ENCODE measurements around the gene CD93.
A peak's percentile ranks its signal among the peaks of the same experiment; 100 is the strongest.

Gene CD93

DNA sequence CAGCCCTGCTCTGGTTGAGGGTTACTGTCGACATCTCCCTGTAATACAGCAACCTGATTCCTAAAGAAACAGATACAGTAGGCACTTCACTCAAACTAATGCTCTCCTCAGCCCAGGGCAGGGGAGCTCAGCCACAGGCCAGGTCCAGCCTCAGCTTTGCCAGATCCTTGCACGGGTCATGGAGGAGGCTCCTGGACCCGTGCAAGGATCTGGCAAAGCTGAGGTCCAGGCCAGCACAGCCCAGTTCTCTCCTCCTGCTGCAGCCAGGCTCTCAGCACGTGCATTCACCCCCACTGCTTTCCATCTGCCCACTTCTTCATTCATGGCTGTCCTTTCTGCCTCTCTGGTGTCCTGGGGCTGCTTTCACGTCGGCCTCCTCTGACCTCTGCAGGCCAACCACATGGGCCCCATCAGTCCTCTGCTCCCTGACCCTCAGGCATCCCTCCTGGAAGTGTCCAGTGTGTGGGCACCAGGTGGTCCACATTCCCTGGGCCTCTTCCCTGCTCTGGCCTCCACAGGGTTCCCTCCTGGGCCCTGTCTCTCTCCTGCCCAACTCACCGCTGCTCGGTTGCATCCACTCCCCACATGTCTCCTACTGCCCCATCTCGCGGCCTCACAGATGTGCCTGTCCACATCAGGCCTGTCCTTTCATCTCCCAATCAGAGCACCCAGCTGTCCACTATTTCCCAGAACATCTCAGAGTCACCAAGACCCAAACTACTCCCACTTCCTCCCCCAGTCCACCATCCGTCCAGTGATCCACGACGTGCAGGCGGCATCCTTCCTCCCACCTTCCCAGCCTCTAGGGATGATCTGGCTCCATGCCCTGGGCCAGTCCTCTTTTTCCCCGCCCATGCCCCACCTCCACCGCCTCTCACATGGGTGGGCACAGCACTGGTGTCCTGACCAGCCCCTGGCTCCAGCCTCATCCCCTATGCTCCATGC, 11.8 kb upstream of the CD93 start:
- peak in 2 of 3 donors; percentile 43 to 44 for DNase-seq

DNA sequence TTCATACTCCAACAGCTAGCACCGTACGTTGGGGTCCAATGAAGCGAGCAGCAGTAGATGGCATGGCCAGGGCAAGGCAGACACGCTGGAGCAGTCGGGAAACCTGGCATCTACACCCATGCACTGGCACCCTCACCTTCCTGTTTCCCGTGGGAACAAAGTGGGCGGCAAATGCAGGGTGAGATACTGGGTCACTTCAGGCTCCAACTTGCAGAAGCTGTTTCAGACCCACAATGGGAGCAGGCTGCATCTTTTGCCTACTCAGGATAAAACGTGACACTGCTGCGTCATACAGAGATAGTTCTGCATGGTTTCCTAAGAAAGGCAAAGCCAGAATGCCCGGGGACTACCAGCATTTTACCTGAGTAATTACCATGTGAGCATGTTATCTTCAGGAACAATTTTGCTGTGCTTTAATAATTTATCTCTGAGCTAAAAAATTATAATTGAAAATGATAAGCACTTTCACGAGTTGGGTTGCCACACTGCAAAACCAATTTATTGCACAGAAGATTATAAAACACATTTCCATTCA, 10.9 kb upstream of the CD93 start:
- peak in 1 of 3 donors; percentile 51 for DNase-seq

DNA sequence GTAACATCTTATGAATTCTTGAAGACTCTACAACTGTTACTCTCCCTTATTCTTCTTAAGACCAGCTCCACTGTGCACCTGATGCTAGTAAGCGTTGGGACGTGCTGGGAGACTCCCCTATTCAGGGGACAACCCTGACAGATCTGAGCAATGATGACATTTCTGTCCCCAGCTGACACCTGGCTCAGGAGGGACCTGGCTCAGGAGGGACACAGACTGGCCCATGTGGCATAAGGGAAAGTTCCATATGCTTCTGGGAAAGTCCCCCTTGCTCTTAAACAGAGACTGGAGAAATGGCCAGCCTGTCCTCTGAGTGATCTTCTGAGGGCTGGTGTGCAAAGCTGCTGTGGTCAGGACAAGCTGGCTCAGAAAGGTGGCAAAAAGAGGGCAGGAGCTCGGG, 10.0 kb upstream of the CD93 start:
- peak; percentile 52 to 75 (median 69) for DNase-seq

DNA sequence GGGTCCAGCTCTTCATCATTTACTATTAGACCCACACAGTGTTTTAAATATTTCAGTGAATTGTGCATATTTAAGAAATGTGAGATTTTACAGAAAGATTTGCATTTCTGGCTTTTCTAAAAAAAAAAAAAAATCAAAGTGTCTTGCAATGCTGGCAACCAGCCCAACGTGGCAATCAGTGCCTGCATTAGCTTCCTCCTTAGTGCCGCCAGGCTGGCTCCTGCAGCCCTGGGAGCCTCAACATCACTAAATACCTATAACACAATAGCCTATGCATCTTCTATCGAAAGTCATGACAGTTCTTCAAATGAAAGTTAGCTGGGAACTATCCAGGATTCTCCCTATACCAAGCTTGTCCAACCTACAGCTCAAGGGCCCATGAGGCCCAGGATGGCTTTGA, 9.4 kb upstream of the CD93 start:
- DNase-seq = peak in 1 of 3 donors; percentile 50

DNA sequence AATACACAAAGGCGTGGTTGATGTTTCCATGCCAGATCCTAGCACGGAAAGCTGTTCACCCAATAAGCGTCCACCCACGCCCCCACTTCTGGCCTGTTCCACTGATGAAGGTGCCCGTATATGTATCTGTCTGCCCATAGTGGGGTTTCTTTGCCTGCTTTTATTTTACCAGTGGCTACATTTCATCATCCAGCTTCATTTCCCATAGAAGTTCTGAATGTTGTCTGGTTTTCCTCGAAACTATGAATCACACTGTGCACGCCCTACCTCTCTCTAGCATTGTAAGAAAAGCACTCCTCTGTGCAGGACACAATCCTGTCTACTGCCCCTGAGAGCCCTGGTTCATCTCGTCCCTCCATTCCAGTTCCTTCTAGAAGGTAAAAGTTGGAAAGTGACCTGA, 8.8 kb upstream of the CD93 start:
- peak; percentile 44 to 78 (median 61) for DNase-seq

DNA sequence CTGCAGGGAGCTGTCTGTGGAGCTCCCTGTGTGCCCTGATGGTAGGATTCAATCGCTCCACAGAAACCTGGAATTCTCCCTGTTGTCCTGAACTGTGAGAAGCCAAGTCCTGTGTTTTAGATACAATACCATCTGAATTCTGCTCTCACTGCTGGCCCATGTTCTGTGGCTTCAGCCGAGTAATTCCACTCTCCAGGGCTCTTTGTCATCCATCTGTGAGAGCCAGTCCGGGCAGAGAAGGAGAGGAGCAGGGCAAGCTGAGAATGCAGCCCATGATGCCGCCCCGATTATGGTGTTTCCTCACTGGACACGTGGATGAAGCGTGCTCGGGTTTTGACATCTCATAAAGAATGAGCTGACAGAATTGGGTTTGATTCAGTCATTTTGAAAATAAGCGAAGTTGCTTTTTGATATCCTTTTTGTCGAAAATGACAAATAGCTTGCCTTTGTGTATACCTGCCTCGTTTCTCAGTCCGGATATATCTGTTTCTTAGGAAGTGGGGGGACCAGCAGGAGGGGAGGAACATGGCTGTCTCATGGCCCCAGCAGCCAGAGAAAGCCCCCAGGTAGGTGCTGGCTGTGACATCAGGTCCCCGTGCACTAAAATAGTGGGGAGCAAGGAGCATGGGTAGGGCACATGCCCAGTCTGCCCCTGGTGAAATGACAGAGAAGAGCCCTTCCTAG, 8.2 kb upstream of the CD93 start:
- no peak for DNase-seq

DNA sequence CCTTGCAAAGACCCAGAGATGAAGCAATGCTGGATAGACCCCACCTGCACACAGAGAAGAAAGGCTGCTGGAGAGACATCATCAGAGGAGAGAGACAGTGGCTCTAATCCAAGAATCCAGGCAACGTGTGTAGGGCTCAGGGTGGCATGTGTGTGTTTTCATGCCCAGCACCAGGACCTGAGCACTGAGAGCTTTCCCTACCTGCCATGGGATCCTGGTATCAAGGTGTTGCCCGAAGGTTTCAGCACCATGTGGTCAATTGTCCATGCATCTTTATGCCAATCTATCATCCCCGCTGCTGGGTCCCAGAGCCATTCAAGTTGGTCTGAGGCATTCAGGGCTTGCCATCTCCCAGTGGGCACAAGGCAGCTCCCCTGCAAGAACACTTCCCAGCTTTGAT, 7.5 kb upstream of the CD93 start:
- no peak for DNase-seq

DNA sequence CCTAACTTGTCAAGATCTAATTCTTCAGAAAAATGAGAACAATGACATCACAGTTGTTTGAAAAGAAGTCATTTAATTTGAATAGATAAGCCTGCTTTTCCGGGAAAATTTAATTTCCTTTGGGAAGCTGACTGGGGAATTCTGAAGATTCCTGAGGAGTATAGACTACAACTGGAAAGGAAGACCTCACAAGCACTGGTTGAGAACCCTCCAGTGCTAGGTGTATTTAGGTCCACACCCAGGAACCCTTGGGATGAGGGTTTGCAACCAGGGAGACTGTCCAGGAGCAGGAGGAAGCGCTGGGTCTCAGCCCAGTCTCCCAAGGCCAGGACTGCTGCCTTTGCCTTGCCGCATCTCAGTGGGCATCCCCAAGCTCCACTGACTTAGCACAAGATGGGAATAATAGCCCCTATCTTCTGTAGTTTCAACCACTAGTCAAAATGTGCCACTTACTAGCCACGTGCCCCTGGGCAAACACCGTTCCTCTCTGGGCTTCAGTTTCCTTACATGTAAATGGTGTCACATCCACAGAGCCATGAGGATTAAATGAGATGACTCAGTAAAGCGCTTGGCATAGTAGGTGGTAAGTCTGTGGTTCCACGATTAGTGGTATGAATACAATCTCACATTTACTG, 6.9 kb upstream of the CD93 start:
- DNase-seq = peak in 1 of 3 donors; percentile 51

DNA sequence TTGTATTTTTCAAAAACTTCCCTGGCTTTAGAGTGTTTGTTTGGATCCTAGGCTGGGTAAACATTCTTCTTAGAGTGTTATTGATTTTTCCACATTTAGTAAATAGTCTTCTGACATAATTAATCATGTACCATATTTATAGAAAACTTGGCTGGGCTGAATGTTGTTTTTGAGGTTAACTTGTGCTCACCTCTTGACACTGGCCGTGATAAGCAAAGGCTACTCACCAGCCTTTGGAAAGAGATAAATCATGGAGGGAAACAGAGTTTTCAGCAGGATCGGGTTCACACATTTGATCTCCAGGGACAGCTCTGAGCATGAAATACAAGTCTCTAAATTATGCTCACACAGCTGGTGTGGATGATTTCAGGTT, 6.2 kb upstream of the CD93 start:
- DNase-seq = no peak

DNA sequence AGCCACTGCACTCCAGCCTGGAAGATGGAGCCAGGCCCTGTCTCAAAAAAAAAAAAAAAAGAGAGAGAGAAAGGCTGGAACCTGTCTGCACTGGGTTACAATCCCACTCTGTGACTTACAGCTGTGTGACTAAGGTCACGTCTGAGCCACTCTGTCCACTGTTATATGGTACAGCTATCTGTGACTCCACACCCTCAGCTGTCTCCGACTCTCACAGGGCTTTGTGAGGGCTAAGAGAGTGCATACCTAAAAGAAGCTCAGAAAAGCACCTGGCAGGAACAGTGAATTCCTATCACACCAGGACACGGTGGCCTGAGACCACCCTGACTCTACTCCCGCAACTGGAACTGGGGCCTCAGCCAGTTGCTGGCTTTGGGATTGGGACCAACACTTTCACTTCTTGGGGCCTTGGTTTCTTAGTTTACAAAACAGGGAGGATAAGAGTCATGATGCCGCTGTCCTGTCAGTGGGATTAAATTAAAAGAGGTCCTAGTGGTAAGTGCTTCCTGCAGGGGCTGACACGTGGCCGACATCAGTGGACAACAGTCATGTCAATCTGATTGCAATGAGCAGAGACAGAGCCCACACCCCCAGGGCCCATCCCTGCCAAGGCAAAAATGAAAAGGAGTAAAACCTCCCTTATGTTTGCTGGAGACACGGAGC, 5.7 kb upstream of the CD93 start:
- no peak for DNase-seq

DNA sequence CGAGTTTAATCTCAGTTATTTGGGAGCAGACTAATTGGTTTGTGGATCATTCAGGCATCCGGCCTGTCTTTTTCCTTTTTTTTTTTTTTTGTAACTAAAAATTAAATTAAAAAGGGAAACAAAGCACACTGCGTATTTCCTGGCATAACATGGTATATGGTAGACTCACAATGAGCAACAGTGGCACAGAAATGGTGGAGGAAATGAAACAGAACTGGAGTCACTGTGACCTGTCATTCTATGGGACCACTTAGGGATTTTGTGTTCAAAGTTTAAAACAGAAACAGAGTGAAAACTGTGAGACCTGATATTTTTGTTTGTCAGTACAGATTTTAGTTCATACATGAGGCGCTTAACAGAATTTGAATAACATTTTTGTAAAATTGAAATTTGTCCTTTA, 4.8 kb upstream of the CD93 start:
- peak in 2 of 3 donors; percentile 52 to 78 for DNase-seq

DNA sequence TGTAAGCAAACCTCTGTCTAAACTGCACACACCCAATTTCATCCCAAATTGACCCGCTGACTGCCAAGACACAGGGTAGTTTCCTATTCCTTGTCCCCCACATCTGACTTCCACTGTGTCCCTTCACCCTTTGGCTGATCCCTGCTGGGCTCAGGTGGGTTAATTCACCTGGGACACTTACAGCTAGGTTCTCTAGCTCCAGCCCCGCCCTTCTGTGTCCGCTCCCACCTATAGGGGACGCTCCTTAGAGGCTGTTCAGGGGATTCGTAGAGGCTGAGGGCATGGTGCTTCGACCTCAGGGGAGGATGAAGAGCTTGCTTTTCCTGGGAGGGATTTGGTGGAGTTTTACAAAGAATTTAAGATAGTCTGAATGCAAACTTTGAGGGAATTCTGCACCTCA, 4.0 kb upstream of the CD93 start:
- DNase-seq = no peak

DNA sequence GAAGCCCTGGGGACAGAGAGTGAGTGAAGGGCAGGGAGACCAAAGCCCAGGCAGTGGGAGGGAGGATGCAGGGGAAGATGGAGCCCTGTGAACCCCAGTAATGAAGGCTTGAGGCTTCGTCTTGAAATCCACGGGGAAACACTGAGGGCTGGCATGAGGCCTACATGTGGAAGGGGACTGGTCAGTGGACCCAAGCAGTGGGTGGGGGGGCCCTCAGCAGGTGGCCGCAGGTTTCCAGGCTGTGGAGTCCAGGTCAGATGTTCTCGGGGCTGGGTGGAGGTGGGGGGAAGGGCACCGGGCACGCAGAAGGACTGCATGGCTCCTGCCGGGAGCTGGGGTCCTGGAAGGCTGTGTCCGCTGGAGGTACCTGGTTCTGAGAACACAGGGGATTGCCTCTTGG, 2.7 kb upstream of the CD93 start:
- no peak for DNase-seq

DNA sequence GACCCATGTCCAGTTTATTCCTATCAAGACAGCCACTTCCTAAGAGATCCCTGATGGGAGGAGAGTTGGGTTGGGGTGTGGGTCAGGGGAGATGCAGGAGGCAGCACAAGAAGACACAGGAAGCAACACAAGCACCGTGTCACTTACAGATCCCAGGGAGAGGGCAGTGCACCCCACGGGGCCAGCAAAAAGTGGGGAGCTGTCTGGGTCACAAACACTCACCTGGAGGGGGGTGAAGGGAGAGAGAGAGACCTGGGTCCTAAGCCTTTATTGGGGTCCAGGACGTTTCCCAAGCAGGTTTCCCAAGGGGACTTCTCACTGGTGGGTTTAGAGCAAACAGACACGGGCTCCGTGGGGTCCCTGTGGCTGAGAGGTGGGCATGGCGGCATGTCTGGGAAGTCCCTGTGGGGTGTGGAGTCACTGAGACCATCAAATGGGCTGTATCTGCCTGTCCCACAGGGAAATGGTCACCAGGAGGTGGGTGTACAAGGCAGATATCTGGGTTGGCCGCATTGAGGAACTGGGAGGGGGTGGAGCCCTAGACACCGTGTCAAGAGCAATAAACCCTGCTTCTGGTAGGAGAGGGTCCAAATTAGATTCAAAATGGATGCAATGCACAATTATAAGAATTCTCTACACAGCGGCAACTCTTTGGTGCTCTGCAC, 1.6 kb upstream of the CD93 start:
- peak; percentile 77 to 82 (median 78) for DNase-seq

DNA sequence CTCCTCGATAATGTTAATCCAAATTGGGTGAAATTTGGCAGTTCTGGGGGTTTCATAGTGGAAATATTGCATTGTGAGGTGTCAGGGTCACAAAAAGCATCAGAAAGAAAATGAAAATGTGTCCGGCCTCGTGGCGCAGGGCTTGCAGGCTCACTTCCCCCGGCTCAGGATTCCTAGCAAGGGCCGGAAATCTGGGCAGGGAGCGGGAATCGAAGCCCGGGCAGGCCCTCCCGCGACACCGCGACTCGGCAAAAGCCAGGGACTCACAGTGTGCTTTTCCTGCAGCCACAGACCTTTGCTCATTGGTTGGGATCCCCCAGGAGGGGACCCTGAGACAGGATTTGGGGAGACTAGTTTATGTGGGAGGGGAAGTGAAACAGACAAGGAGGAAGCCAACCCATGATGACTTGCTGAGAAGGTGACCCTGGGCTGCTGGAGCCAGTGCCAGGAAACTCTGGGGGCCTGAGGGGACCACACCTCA, 847 bp upstream of the CD93 start:
- peak; percentile 62 to 89 (median 80) for DNase-seq

DNA sequence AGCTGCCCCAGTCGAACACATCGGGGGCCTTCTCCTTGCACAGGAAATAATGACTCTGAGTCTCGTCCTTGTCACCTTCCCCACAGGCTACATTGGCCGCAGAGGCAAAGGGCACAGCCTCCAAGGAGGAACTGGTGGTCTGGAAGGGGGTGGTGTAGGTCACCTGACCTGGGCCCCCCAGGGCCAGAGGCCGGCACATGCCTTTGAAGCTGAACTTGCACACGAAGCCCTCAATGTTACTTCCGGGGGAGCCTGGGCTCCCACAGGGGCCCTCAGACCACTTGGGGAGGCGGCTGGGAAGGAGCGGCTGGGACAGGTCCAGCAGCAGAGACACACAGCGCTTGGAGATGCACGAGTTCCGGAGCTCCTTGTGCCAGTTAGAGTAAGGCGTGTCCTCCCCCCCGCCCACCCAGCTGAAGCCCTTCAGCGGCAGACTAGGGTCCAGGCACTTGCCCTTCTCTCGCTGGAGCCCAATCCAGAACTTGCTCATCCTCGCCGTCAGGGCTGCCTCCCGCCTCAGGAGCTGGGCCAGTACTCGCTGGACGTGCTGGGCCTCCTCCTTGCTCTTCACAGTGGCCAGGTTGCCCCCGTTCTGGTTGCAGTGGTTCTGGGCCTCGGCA, 578 bp downstream of the CD93 start:
- DNase-seq = no peak

DNA sequence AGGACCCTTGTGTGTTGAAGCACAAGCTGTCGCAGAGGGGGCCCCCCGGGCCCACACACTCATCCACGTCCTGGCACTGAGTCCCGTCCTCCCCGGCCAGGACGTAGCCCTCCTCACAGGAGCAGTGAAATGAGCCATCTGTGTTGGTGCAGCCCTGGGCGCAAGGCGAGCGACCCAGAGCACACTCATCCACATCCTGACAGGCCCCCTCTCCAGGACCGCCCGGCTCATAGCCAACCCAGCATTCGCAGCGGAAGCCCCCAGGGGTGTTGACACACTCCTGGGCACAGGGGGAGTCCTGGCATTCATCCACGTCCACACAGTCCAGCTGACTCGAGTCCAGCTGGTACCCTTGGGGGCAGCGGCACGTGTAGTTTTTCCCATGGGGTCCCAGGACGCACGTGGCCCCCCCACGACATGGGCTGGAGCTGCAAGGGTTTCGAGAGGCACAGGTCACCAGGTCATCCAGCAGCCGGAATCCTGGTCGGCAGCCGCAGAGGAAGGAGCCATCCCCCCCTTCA, 1.2 kb downstream of the CD93 start:
- DNase-seq = no peak

DNA sequence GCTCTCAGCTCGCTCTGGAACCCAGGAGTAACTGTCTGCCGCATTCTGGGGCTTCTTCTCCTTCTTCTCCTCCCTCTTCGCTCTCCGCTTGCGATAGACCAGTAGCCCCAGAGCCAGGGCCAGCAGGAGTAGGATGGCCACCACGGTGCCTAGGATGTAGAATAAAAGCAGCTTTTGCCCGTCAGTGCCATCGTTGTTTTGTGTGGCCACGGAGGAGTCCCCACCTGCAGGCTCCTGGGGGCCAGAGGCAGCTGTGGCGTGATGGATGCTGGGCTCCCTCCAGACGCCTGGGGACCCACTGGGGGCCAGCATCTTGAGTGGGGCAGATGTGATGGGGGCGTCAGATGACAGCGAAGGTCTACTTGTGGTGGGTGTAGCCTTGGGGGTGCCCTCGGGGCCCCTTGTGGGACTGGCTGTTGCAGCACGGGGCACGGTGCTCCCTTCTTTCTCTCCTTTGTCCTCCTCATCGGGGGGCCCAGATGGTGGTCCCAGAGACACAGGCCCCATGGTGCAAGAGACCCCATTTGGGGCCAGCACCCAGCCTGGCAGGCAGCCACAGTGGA, 1.8 kb downstream of the CD93 start:
- no peak for DNase-seq

DNA sequence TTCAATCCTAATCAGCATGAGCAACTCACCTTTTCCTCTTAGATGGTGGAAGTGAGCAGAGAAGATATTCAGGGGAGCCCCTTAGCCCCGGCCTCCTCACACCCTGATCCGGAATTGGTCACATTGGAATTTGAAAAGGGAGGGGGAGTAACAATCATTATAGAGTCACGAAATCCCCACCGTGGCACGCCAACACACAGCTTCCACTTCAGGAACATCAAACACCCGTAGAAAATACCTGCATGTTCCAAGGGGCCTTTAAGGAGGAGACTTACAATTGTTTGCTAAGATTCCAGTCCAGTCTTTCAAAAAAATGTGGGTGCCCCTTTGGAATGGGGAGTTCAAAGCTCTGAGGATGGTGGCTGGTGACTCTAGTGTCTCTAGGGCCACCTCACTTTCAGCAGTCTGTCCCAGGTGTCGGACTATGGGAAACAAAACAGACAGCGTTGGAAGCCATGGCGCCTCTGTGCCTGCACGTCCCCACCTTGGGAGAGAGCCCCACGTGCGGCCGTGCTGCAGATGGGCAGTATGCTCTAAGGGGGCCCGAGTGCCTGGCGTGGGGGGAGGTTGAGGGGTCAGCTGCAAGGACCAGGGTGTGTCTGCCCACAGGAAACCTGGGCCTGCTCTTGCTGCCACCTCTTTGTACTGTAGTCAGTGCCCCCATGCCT, 2.4 kb downstream of the CD93 start:
- no peak for DNase-seq

DNA sequence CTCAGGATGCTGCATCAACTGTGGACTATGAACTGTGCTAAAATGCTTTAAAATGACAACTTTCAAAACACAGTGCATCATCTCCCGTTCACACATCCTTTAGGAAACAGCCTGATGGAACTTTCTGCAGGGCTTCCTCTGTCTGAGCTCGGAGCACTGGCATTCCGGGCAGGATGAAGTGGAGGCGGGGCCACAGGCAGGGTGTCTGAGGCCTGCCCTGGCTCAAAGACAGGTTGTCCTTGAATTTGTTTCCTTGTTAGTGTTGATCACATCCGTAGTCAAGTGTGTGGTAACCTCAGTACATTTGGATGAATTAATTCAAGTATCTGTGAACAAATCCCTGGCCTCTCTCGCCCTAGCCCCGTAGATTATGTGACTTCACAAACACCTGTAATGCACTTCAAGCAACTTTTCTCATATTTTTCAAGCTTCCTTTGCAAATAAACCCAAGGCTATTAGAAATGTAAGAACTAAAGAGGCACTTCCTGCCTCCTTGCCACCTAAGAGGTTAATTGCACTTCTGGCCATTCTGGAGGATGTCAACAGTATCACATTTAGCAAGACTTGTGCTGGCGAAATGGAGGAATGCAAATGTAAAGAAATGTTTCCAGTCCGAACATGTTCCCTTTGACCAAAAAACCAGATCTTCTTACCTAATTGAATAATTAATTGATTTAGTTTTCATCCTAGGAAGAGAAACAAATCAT, 3.1 kb downstream of the CD93 start:
- DNase-seq = no peak

All from suppressor macrophage treated with lipopolysaccharide for 1 hour (primary cell).